ENCODE data around the gene CDK13. TPM values are rescaled to one million over a fixed set of nuclear protein-coding genes. Genes with fewer than 3 reads are reported as not detected.

The CDK13 gene
- polyA plus RNA-seq, 3 donors: 8.8 to 25.7 (median 11.2) TPM

GRCh38 chr7:40134428-40135316 lies 184.6 kb downstream of the CDK13 start, which contains the start of the genes MPLKIP and SUGCT:
Gene MPLKIP (minus strand): TSS chr7:40134622. CDS start chr7:40134567, 55 bp downstream.
Gene SUGCT (plus strand): TSS chr7:40135005.
- intact Hi-C loops (cut with micrococcal nuclease): loop anchor here (10.0 kb wide), 1 partner anchor 180 kb away; the partner anchor contains the start of gene CDK13 (in 2 of the 2)
- Histone ChIP-seq H3K4me1 (ENCODE audit: control insufficient read depth in 1 of 2, insufficient read depth in 2 of 2, low read length in 2 of 2) (peaks cover 15 to 18% of the 10 kb centered on the region in 2 donors), H2AFZ (ENCODE audit: insufficient read depth, low read depth, low read length, poor library complexity, severe bottlenecking) (peak within 1 kb of the TSS; percentile 99), H3K27me3 (ENCODE audit: control insufficient read depth in 2 of 2, insufficient read depth in 2 of 2, low read length in 2 of 2) (peaks cover 3 to 19% of the 10 kb centered on the region in 2 donors), H3K27ac (ENCODE audit: low read depth in 1 of 2, low read length in 2 of 2) (peak within 1 kb of the TSS; percentile 83 to 94), H3K9me3 (replicated peaks in 1 of 2; ENCODE audit: control insufficient read depth in 1 of 2, insufficient read depth in 1 of 2, low read length in 2 of 2) (peaks cover 0 to 2% of the 10 kb centered on the region in 2 donors), H3K79me2 (ENCODE audit: insufficient read depth, low read length) (peaks cover 48% of the 10 kb centered on the region), H3K4me2 (replicated peaks; ENCODE audit: extremely low read depth, low read length, poor library complexity, severe bottlenecking) (peak within 1 kb of the TSS; percentile 92), H3K9ac (ENCODE audit: insufficient read depth, low read length, poor library complexity, severe bottlenecking) (peak within 1 kb of the TSS; percentile 96), H3K36me3 (replicated peaks in 1 of 2; ENCODE audit: control insufficient read depth in 1 of 2, insufficient read depth in 2 of 2, low read length in 2 of 2) (peaks cover 0 to 3% of the 10 kb centered on the region in 2 donors), H4K20me1 (ENCODE audit: insufficient read depth, low read length) (peaks cover 24% of the 10 kb centered on the region), H3K4me3 (replicated peaks in 1 of 3; ENCODE audit: low read depth in 2 of 3, low read length in 3 of 3) (peak within 1 kb of the TSS; percentile 80 to 96 (median 81))
- TF ChIP-seq CTCF (IDR thresholded peaks at IDR 0.05): peak; percentile 99
- peaks cover 16 to 27% (median 18%) of the 10 kb centered on the region in 3 donors for H3K27me3 Mint-ChIP-seq (ENCODE audit: low read depth in 3 of 3)
- peaks cover 24% of the 10 kb centered on the region for H3K4me1 Mint-ChIP-seq
- H3K4me3 Mint-ChIP-seq: peak within 1 kb of the TSS; percentile 91 to 96
- WGBS (ENCODE audit: insufficient coverage): under 1% methylated on average over 57 of the region's 75 CpGs
- peaks cover 0 to 13% (median 9%) of the 10 kb centered on the region in 7 donors for H3K9me3 Mint-ChIP-seq
- peak within 1 kb of the TSS; percentile 94 to 99 (median 97) for H3K27ac Mint-ChIP-seq
- H3K36me3 Mint-ChIP-seq: peaks cover 0 to 5% of the 10 kb centered on the region in 2 donors
- DNase-seq: peak; percentile 85 to 88 (median 86)

GRCh38 chr7:40135317-40135610 lies 185.2 kb downstream of the CDK13 start:
- H3K79me2 ChIP-seq (ENCODE audit: insufficient read depth, low read length): peaks cover 42% of the 10 kb centered on the region
- DNase-seq: no peak
- Mint-ChIP-seq H3K27me3 (ENCODE audit: low read depth in 3 of 3) (peaks cover 16 to 27% (median 20%) of the 10 kb centered on the region in 3 donors), H3K27ac (peak overlapping the region in 1 of 7 donors; percentile 13), H3K9me3 (peaks cover 0 to 13% (median 9%) of the 10 kb centered on the region in 7 donors), H3K4me1 (peaks cover 24% of the 10 kb centered on the region), H3K4me3 (peak overlapping the region; percentile 73 to 81), H3K36me3 (peaks cover 0 to 5% of the 10 kb centered on the region in 2 donors)
- peak overlapping the region; percentile 99 for H2AFZ ChIP-seq (ENCODE audit: insufficient read depth, low read depth, low read length, poor library complexity, severe bottlenecking)
- no peak for TF ChIP-seq CTCF (IDR thresholded peaks at IDR 0.05)
- H3K36me3 ChIP-seq (replicated peaks in 1 of 2; ENCODE audit: control insufficient read depth in 1 of 2, insufficient read depth in 2 of 2, low read length in 2 of 2): peaks cover 0 to 3% of the 10 kb centered on the region in 2 donors
- H3K4me2 ChIP-seq (replicated peaks; ENCODE audit: extremely low read depth, low read length, poor library complexity, severe bottlenecking): peak overlapping the region; percentile 92
- peaks cover 3 to 19% of the 10 kb centered on the region in 2 donors for H3K27me3 ChIP-seq (ENCODE audit: control insufficient read depth in 2 of 2, insufficient read depth in 2 of 2, low read length in 2 of 2)
- intact Hi-C loops (cut with micrococcal nuclease): loop anchor here (10.0 kb wide), 1 partner anchor 180 kb away; the partner anchor contains the start of gene CDK13 (in 2 of the 2)
- peaks cover 15 to 18% of the 10 kb centered on the region in 2 donors for H3K4me1 ChIP-seq (ENCODE audit: control insufficient read depth in 1 of 2, insufficient read depth in 2 of 2, low read length in 2 of 2)
- peaks cover 21% of the 10 kb centered on the region for H4K20me1 ChIP-seq (ENCODE audit: insufficient read depth, low read length)
- H3K9ac ChIP-seq (ENCODE audit: insufficient read depth, low read length, poor library complexity, severe bottlenecking): peak overlapping the region; percentile 96
- peaks cover 0 to 2% of the 10 kb centered on the region in 2 donors for H3K9me3 ChIP-seq (replicated peaks in 1 of 2; ENCODE audit: control insufficient read depth in 1 of 2, insufficient read depth in 1 of 2, low read length in 2 of 2)
- WGBS (ENCODE audit: insufficient coverage): 2% methylated on average over 13 of the region's 17 CpGs
- H3K27ac ChIP-seq (ENCODE audit: low read depth in 1 of 2, low read length in 2 of 2): peak overlapping the region in 1 of 2 donors; percentile 94
- peak overlapping the region; percentile 2 to 96 (median 81) for H3K4me3 ChIP-seq (replicated peaks in 1 of 3; ENCODE audit: low read depth in 2 of 3, low read length in 3 of 3)
